ENCODE data around the gene TAB2.
"Not testable (repeated sequence)": the region's sequence is repeated elsewhere in the genome, so short reads cannot be mapped to it uniquely, and the experiment has no call there.

TAB2 gene

GRCh38 chr6:149334682-149335160 is 17.2 kb downstream of the TAB2 start:
- DNase-seq, result no peak

- no peak for DNase-seq
These were observed 18.6 kb downstream of the TAB2 start for GRCh38 chr6:149335924-149336608.

GRCh38 chr6:149336609-149336928 is 19.1 kb downstream of the TAB2 start:
- DNase-seq, result no peak

- no peak for DNase-seq
These were observed 19.8 kb downstream of the TAB2 start for GRCh38 chr6:149337320-149337719.

- no peak for DNase-seq
These were observed 22.7 kb downstream of the TAB2 start for GRCh38 chr6:149340200-149340599.

- no peak for DNase-seq
These were observed 25.0 kb downstream of the TAB2 start for GRCh38 chr6:149342525-149342924.

- DNase-seq, result no peak
These were observed 26.0 kb downstream of the TAB2 start for GRCh38 chr6:149343501-149343900.

GRCh38 chr6:149346078-149346477 is 28.6 kb downstream of the TAB2 start:
- no peak for DNase-seq

- DNase-seq, result no peak
These were observed 29.6 kb downstream of the TAB2 start for GRCh38 chr6:149347067-149347466.

- DNase-seq, result not testable (repeated sequence)
These were observed 31.8 kb downstream of the TAB2 start for GRCh38 chr6:149349279-149349678.

GRCh38 chr6:149354009-149354408 is 36.5 kb downstream of the TAB2 start:
- no peak for DNase-seq

GRCh38 chr6:149356081-149356750 is 38.7 kb downstream of the TAB2 start:
- DNase-seq, result no peak

- DNase-seq, result no peak
These were observed 40.4 kb downstream of the TAB2 start for GRCh38 chr6:149357726-149358538.

GRCh38 chr6:149359440-149359839 is 41.9 kb downstream of the TAB2 start:
- DNase-seq, result no peak

GRCh38 chr6:149360536-149360935 is 43.0 kb downstream of the TAB2 start:
- no peak for DNase-seq

GRCh38 chr6:149362289-149362688 is 44.8 kb downstream of the TAB2 start:
- DNase-seq, result no peak

- no peak for DNase-seq
These were observed 45.6 kb downstream of the TAB2 start for GRCh38 chr6:149363154-149363553.

- DNase-seq, result no peak
These were observed 47.0 kb downstream of the TAB2 start for GRCh38 chr6:149364557-149364956.

GRCh38 chr6:149365197-149365596 is 47.7 kb downstream of the TAB2 start:
- no peak for DNase-seq

GRCh38 chr6:149366267-149366921 is 48.9 kb downstream of the TAB2 start:
- DNase-seq, result no peak

GRCh38 chr6:149368065-149368464 is 50.6 kb downstream of the TAB2 start:
- DNase-seq, result no peak

- no peak for DNase-seq
These were observed 53.6 kb downstream of the TAB2 start for GRCh38 chr6:149371154-149371553.

- DNase-seq, result no peak
These were observed 54.5 kb downstream of the TAB2 start for GRCh38 chr6:149372062-149372461.

All from NK-92 treated with Interleukin-12 subunit alpha and Interleukin-12 subunit beta, amount 100 ng/mL, for 24 hours (cell line).